HG02970 (cell line): ENCODE measurements around the gene SHISAL1.

ENCODE experiments used
- ATAC-seq: cut with Tn5 transposase; IDR thresholded peaks from one replicate; pipeline ENCODE4 v1.9.1; 2021; ENCODE audit warnings: mild to moderate bottlenecking, moderate library complexity, moderate number of reproducible peaks; ENCODE audit not compliant: unreplicated experiment, low FRiP score

Gene SHISAL1

DNA sequence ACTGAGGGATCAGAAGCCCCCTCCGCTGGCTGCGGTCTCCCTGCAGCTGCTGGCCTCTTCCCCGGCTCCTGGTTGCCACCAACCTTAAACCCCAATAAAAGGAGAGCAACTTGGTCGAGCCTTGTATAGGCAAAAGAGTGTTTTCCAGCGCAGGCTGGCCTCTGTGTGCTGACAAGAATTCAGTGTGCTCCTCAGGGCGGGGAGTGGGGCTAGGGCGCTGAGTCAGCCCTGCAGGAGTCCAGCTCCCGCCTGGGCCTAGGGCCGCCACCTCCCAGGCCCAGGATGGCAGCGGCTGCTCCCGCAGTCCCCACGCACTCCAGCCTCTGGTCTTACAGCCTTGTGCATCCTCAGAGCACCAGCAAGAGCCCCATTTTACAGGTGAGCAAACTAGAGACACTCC lies at the start of gene SHISAL1:
Gene SHISAL1, minus strand, starts transcription at position 186 of the 400 bp plus-strand sequence. CDS start 12,006 bp downstream, outside the sequence.
- ATAC-seq, result no peak

DNA sequence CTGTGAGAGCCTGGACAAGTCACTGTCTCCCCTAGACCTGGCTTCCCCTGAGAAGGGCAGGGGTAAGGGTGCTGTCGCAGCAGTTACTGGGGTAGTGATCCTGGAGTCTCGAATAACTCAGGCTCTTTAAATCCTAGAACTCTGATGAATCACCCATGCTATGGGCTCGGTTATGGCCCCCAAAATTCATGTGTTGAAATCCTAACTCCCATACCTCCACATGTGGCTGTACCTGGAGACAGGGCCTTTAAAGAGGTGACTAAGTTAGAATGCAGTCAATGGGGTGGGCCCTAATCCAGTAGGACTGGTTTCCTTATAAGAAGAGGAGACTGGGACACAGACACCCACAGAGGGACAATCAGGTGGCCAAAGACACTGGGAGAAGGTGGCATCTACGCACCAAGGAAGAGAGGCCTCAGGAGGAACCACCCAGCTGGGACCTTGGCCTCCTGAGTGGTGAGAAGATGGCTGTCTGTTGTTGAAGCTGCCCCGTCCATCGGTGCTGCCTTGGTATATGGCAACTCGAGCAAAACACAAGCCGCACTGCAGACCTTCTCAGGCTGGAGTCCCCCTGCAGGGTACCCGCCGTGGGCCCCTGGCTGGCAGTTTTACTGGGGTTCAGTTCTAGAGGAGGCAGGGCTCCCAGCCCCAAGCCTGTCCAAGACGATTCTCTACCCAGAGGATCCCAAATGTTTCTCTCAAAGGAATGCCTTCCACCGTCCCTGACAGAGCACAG lies 48.8 kb upstream of the SHISAL1 start:
- ATAC-seq, result no peak

DNA sequence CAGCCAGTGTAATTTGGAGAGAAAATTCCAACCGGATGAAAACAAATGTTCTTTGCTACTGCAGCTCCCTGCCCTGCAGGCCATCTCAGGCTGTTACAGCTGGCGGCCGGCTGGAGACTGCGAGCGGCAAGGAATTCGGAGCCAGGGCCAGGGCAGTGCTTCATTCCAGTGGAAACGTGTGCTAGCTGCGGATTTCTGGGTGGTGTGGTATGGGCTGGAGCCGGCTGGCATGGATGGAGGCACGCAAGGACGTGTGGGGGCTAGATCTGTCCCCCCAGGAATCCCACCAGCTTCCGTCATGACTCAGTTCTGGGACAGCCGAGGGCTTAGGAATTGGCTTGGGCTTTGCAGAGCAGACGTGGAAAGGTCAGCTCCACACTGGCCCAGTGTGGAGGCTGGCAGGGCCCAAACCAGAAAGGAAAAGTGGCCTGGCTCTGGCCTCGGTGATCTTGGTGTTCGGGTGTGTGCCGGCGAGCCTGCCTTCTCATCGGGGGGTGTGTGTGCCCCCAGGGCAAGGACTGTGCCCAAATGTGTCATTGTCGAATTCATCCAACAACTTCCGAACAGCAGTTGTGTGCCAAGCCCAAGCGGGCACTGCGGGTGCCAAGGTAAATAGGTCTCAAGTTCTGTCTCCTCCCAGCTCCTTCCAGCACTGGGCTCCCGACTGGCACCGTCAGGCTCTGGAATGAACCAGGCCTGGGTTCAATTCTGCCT lies 48.1 kb upstream of the SHISAL1 start:
- ATAC-seq, result no peak

DNA sequence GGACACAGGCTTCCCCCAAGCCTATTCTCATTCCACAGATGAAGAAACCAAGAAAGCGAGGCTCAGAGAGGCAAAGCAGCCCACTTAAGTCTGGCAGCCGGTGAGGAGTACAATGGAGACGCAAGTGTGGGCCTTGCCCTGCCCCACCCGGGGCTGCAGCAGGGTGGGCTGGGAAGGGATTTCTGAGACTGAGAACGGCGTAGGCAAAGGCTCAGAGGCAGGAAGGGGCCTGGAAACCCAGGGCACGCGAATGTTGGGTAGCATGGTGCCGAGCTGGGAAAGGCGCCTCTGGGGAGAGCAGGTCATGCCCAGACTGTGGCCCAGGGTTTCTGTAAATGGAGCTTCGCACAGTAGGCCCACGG lies 47.5 kb upstream of the SHISAL1 start:
- no peak for ATAC-seq

DNA sequence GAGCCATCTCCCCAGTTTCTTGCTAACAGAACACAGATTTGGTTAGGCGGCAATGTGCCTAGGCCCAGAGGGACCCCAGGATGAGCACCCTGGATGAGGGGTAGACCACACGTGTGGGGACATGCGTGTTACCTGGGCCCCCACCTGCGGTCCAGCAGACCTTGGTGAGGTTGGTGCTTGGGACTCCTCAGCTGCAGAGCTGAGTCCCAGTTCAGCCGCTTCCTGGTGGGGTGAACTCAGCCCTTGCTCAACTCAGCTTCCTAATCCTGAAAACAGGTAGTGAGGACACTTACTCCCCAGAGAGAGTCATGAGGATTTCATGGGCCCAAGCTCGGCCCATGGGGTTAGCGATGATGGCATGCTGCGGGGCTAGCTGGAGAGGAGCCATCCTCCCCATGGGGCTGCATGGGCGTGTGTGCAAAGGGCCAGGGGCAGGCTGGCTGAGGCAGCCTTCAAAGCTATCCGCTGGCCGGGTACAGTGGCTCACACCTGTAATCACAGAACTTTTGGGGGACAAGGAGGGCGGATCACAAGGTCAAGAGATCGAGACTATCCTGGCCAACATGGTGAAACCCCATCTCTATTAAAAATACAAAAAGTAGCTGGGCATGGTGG lies 46.9 kb upstream of the SHISAL1 start:
- no peak for ATAC-seq

DNA sequence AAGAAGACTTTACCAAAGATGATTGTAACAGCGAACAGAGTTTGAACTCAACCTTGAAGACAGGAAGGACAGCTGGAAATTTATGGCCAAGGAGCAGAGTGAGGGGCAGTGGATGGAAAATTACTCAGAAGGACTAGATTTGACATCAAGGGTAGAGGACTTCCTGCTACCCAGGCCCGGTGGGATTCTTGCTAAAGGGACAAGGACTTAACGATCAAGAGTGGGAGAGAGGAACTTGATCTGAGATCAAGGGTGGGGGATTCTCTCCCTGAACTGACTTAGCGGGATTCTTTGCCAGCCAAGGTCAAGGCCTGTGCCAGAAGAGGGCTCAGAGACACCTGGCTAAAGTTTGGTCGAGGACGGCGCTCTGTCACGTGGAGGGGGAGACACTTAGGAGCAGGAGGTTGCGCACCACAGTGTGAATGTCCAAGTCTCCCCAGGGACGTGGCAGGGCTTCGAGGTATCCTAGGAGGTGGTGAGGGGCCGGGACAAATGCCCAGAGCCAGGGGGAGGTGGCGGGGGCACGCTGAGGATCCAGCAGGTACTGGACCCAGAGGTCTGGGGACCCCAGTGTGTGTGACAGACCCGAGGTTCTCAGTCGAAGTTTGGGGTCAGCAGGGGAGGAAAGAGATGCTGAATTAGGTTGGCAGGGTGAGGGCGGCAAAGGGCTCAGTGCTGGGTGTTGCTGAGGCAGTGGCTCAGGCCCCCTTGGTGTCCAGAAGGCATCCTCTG lies 46.1 kb upstream of the SHISAL1 start:
- no peak for ATAC-seq

DNA sequence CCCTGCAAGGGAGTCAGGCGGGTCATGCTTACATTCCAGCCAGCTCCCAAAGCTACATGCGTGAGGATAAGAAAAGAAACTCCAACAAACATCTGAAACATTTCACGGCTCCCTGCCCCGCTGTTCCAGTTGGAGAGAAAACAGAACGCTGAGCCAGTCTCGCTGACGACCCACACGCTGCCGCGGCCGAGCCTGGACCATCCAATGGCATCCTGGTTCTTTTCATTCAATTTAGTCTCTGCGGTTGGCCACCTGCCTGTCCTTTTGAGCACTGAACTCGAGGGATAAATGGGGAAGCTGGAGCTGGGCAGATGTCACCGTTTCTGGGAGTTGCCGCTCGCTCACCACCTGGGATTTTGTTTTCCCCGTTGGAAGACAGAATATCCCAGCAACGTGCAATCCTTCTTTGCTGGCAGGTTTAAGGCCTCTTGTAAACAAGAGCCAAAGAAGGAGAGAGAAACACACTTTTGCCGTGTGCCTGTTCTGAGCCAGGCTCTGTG lies 45.3 kb upstream of the SHISAL1 start:
- ATAC-seq, result no peak

DNA sequence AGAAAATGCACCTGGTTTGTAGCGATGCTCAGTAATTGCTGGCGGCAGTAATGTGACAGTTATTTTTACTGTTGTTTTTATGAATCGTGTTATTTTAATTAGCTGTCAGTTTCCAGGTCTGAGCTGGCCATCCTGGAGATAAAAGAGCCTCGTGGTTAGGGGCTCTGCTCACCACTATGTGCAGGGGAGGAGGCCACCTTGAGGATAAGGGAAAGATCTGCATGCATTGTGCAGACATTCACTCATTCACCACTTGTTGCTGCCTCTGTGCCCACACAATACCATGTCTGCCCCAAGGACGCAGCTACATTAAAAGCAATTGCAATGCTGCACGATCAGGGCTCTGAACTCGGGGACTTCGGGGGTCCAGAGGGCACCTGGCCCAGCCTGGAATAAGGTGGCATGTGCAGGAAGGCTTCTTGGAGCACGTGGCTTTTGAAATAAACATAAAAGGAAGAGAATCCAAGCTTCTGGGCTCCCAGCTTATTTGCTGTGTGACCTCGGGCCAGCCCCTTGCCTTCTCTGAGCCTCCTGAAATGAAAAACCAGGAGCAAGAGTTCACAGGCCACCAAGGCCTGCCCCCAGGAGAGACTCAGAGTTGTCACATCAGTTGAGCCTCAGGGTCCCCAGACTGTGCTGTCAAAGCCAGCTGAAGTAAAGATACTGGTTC lies 44.7 kb upstream of the SHISAL1 start:
- no peak for ATAC-seq

DNA sequence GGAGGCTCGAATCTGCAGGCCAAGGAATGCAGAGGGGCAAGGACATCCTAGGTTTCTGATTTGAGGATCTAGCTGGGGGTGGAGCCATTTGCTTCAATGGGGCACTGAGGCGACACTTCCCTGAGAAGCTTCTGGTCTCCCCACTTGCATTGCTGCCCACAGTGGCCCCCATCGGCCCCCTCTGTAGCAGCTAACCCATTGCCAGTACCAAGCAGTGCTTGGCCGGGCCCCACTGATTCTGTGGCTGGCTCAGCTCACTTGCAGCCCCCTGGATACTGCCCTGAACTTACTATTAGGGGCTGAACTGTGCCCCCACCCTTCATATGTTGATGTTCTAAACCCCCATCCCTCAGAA lies 42.9 kb upstream of the SHISAL1 start:
- ATAC-seq, result no peak

DNA sequence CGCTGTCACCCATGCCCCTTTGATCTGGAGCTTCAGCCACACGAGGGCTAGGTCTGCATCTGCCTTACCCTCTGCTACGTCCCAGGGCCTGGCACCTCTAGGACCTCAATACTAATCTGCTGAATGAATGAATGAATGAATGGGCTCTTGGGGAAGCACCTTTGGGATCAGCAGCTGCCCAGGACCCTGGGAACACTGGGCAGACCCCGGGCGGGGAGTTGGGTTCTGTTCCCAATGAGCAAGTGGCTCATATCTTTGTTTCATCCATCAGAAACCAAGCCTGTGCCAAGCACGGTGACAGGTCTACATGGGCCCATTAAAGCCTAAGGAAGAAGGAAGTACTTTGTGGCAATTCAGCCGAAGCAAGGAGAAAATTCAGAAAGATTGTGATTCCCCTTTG lies 41.5 kb upstream of the SHISAL1 start:
- ATAC-seq, result no peak

DNA sequence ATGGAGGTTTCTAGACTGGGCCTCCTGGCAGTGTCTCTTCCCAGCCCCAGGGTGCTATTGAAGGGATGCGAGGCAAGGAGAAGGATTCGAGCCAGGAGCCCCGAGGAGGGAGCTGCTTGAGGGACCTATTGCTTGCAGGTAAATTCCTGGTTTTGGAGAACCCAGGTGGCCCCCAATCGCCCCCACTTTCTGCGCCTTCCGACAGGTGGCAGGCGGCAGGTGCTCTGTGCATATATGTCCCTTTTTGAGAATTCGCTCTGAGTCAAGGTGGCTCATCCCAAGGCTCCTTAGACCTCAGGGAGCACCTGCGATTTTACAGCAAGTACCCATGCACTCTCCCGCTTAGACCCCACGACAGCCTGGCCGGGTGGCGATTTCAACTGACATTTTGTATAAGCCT lies 40.3 kb upstream of the SHISAL1 start:
- no peak for ATAC-seq

DNA sequence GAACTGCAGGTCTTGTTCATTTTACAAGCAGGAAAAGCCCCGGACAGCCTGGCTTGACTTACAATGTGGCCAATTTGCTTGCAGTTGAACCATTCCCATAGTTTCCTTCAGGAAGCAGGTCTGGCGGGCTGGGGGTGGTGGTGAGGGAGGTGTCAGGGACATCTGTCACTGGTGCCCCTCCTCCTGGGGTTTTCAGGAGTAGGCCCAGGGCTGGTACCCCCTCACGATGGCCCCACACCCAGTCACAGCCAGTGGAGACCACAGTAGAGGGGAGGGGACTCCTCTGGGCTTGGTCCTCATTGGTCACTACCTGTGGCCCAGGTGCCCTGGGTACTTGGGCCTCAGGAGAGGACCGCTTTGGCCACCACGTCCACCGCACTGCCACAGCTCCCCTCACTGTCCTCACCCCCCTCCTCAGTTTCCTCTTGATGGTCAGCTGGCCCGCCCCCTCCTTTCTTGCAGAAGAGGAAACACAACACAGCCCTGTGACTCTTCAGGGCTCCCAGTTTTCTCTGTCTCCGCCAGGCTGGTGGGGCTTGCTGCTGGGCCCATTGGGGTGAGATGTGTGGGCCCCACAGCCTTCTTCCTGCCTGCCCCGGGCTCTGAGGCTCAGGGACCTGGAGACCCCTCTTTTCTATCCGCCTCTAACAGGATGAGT lies 39.8 kb upstream of the SHISAL1 start:
- ATAC-seq, result no peak

DNA sequence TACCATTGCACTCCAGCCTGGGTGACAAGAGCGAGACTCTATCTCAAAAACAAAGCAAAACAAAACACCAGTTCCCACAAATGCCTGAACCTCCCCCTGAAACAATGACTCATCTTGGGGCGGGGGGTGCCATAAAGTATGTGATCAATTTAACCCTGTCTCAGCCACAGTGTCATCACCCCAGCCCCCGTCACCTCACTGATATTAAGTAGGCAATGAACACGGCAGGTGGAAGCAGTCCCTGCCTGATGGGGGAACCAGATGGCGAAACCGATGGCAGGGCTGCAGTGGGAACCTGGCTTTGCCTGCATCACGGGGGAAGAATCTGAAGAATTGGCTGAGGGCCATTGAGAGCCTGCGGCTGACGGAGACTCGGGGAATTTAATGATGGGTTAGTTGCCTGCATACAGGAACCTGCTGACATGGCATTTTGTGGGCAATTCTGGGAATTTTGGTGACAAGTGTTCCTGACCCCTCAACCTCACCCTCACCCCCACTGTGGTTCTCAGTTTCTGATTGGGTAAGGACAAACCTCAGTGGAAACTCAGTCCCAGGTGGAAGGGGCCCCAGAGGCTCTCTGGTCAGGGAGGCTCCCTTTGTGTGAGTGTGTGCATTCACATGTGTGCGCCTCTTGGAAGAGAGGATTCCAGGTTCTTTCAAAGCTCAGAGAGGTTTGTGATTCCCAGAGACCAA lies 39.1 kb upstream of the SHISAL1 start:
- no peak for ATAC-seq

DNA sequence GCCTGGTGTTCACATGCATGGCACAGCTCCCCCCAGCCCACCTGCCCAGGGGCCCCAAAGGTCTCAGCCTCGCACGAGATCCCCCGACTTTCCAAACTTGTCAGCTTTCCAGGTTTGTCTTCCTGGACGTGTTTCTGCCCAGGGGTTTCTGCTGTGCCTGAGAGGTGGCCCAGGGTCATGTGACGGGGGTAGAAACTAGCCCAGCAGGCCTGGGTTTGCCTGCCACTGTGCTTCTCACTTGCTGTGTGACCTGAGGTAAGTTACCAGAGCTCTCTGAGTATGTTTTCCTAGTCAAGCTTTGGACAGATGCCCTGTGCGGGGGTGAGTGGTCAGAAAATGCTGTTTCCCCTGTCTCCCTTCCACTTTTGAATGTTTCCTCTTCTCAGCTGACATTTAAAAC lies 38.3 kb upstream of the SHISAL1 start:
- ATAC-seq, result no peak

DNA sequence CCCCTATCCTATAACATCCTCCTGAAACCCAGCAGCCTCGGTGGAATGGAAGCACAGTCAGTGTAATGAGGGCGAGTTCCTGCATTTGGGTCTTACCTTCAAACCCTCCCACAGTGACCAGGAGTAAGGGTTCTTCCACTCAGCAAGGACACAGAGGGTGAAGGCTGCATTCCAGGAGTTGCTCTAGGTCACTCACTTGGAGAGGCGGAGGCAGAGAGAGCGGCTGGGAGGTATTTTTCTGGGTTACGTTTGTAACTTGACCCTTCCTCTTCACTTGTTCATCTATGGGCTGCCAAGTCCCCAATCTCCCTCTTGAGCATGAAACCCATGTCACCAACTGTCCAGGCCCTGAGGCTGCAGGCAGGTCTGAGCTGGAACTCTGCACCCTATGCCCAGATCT lies 36.8 kb upstream of the SHISAL1 start:
- ATAC-seq, result no peak

DNA sequence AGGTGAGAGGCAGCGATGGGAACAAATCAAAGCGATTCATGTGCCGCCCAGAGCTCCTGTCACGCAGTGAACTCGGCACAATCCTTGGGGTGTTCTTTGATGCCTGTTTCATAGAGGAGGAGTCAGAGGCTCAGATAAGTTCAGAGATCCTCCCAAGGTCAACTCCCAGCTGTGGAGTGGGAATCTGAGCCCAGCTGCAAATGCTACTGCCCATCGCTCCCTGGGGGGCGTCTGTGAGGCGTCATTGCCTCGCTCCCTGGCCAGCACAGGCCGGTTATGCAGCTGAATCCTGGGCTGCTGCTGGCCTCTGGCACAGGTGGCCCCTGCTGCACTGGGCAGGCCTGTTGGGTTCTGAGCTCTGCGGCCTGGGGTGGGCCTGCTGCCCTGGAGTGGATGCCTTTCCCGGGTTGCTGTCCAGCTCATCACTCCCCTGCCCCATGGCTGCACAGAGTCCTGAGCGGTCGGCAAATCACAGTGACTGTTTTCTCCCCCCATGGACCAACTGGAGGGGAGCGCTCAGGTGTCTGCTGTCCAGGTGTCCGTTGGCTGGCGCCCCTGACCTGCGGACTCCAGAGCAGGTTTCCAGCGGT lies 36.3 kb upstream of the SHISAL1 start:
- no peak for ATAC-seq

DNA sequence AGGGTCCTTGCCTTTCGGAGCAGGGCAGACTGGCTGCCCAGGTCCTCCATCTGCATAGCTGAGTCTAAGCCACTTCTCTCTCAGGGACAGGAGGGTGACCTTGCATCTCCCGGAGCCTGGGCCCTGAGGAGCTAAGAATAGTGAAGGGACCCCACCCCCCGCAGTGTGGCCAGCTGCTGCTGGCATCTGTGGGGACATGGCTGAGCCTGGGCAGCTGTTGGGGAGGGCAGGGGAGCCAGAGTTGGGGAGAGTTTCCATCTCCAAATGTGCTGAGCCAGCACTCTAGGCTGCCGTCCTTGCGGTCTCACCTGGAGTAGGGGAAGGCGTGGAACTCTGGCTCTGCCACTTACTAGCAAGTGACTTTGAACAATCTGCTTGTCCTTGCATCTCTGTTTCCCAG lies 34.8 kb upstream of the SHISAL1 start:
- no peak for ATAC-seq

DNA sequence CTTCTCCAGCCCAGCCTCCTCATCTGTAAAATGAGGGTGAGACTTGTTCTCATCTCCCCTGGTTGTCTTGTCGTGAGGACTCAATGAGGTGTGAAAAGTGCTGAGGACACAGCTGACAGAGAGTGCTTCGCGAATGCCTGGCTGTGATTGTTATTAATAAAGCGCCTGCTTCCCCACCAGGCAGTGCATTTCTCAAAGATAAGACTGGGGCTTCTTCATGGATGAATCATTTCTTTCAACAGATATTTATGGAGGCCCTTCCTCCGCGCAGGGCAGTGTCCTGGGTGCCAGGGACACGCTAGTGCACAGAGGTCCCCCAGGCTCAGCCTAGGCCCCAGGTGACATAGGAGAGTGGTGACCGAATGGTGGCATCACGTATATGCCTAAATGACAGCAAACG lies 34.3 kb upstream of the SHISAL1 start:
- ATAC-seq, result no peak

DNA sequence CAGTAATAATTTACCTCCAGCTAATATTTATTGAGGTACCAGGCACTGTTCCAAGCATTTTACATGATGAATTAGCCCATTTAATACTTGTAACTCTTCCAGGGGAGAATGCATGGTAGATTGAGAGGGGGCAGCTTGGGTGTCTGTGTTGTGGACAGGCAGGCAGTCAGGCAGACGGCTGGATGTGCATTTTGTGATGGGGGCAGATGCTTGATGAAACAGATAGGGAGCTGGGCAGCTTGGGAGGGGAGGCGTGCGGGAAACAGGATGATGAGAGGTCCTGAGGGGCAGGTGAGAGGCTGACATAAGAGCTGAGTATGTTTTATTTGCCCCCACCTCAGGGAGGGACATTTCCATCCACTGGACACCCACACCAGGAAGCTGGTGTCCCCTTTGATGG lies 33.1 kb upstream of the SHISAL1 start:
- no peak for ATAC-seq
